Activated naive CD4-positive, alpha-beta T cell (primary cell): Measurements from ENCODE around the gene SUN5.

ENCODE experiments used
- DNase-seq, 4 experiments: peaks; one replicate each; lab custom pipeline; 2025; lab: John Stamatoyannopoulos, UW

Gene SUN5

GRCh38 chr20:32995802-32996201 lies 8.4 kb downstream of the SUN5 start:
- DNase-seq, result no peak

GRCh38 chr20:32993496-32994050 lies 10.7 kb downstream of the SUN5 start:
- DNase-seq, result no peak

- DNase-seq, result no peak
These were observed 12.2 kb downstream of the SUN5 start for GRCh38 chr20:32991792-32992641.

GRCh38 chr20:32991383-32991782 lies 12.8 kb downstream of the SUN5 start:
- DNase-seq, result no peak

- no peak for DNase-seq
These were observed 13.8 kb downstream of the SUN5 start for GRCh38 chr20:32990426-32990825.

- DNase-seq, result no peak
These were observed 14.5 kb downstream of the SUN5 start for GRCh38 chr20:32989507-32990283.

GRCh38 chr20:32988008-32988407 lies 16.2 kb downstream of the SUN5 start:
- no peak for DNase-seq

- no peak for DNase-seq
These were observed 17.0 kb downstream of the SUN5 start for GRCh38 chr20:32987044-32987825.

GRCh38 chr20:32986331-32986966 lies 17.8 kb downstream of the SUN5 start:
- no peak for DNase-seq

- DNase-seq, result no peak
These were observed 18.6 kb downstream of the SUN5 start for GRCh38 chr20:32985596-32985995.

GRCh38 chr20:32984631-32985354 lies 19.4 kb downstream of the SUN5 start:
- no peak for DNase-seq

GRCh38 chr20:32984196-32984595 lies 20.0 kb downstream of the SUN5 start:
- DNase-seq, result no peak

- DNase-seq, result no peak
These were observed 20.6 kb downstream of the SUN5 start for GRCh38 chr20:32983459-32984112.

GRCh38 chr20:32982617-32983458 lies 21.4 kb downstream of the SUN5 start:
- no peak for DNase-seq

GRCh38 chr20:32980990-32981389 lies 23.2 kb downstream of the SUN5 start:
- DNase-seq, result no peak

GRCh38 chr20:32980131-32980941 lies 23.9 kb downstream of the SUN5 start:
- DNase-seq, result no peak

- DNase-seq, result no peak
These were observed 24.8 kb downstream of the SUN5 start for GRCh38 chr20:32979201-32979998.

- DNase-seq, result no peak
These were observed 26.3 kb downstream of the SUN5 start for GRCh38 chr20:32978009-32978335.
